HG03520 (cell line): ENCODE measurements around the gene DZIP1L.
"Not testable (repeated sequence)": the region's sequence is repeated elsewhere in the genome, so short reads cannot be mapped to it uniquely, and the experiment has no call there.

ENCODE experiments used
- ATAC-seq: cut with Tn5 transposase; IDR thresholded peaks from one replicate; pipeline ENCODE4 v1.9.1; 2021; ENCODE audit warnings: mild to moderate bottlenecking, moderate library complexity; ENCODE audit not compliant: unreplicated experiment

The DZIP1L gene

DNA sequence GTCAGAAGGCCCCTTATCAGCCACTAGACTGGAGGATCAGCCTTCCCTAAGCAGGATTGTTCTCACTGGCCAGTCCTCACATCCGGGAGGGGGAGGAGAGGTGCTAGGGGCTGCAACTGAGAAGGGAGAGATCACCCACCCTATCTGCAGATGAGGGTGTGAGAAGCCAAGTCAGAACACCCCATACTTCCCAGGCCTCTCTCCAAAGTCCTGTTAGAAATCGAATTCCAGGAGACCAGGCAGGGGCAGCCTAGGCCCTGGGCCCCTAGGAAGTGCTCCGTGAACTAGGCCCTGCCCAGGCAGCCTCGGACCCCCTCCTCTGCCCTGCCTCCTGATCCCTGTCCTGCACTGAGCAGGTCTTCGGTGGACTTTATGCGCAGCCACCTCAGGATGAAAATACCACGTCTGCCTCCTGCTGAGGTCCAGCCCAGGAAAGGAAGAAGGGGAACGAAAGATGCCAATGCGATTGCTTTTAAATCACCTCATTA is 933 bp downstream of the DZIP1L start:
- ATAC-seq, result no peak

DNA sequence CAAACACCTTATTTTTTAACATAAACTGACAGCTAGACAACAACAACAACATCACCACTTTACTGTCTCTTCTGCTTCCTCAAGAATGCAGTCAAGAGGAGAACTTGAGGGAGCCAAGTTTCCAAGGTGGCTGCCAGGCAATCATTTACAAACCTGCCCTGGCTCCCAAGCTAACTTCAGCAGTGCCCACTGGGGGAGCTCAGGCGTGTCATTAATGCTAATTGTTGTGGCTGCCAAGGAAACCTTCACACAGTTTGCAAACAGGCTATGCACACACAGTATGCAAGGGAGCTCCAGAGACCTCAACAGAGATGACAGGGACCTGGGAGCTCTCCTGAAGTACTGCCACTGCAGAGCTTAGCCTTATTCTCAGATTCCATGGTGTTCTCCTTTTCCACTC is 2.1 kb downstream of the DZIP1L start:
- ATAC-seq, result no peak

GRCh38 chr3:138112362-138112761 is 3.0 kb downstream of the DZIP1L start:
- no peak for ATAC-seq

DNA sequence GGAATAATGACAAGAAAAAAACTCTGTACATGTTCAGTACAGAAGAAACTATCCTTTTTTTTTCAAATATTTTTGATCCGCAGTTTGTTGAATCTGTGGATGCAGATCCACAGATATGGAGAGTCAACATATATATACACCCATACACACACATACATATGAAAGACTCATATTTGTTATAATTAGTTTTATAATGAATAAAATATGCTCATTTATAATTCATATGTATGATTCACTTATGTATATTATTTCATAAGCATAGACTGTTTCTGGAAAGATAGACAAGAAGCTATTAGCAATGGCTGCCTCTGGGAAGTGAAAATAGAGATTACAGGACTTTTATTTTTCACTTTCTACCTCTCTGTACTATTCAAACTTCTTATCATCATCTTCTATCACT is 9.8 kb downstream of the DZIP1L start:
- ATAC-seq, result no peak

GRCh38 chr3:138103466-138103865 is 11.9 kb downstream of the DZIP1L start:
- no peak for ATAC-seq

GRCh38 chr3:138101351-138101940 is 14.0 kb downstream of the DZIP1L start:
- not testable (repeated sequence) for ATAC-seq

GRCh38 chr3:138099417-138099816 is 16.0 kb downstream of the DZIP1L start:
- no peak for ATAC-seq

- no peak for ATAC-seq
These were observed 17.9 kb downstream of the DZIP1L start for GRCh38 chr3:138097192-138098172.

DNA sequence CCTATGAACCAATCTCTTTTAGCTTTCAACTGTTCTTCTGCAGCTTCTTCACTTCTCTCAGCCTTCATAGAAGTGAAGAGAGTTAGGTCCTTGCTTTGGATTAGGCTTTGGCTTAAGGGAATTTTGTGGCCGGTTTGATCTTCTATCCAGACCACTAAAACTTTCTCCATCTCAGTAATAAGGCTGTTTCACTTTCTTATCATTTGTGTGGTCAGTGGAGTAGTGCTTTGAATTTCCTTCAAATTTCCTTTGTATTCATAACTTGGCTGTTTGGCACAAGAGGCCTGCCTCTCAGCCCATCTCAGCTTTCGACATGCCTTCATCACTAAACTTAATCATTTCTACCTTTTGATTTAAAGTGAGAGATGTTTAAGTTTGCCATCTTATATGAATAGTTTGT is 21.7 kb downstream of the DZIP1L start:
- no peak for ATAC-seq

DNA sequence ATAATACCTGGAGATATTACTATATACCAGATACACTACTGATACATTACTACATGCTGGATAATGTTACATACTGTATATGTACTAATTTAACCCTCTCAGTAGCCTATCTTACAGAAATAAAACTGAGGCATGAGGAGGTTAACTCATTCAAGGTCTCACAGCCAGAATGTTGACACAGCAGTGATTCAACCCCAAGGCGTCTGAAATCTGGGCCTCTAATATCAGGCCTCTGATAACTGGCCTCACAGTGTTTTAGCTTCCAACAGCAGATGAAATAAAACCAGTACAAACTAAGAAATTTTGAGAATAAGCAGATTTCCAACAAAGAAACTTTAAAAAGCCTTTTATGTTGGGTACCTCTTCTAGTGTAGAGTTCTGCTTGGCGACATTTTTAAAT is 23.4 kb downstream of the DZIP1L start:
- ATAC-seq, result no peak

GRCh38 chr3:138089091-138089490 is 26.3 kb downstream of the DZIP1L start:
- ATAC-seq, result no peak

- ATAC-seq, result not testable (repeated sequence)
These were observed 29.7 kb downstream of the DZIP1L start for GRCh38 chr3:138085745-138086144.

DNA sequence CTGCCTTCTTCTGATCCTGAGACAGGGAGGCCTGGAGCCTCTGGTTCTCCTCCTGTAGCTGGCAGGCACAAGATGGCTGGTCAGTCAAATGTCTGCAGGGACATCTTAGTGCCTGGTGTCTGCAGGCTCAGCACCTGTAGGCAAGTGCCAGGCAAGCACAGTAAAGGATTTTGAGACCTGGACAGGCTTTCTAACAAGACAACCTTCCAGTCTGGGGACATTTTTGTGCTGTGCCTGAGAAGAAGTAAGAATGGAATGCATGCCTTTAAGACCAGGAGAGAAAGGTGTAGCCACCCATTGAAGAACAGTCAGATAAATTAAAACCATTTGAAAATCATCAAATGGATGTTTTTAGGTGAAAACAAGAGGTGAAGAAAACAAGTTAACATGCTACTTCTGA is 31.2 kb downstream of the DZIP1L start:
- no peak for ATAC-seq

GRCh38 chr3:138082992-138083386 is 32.4 kb downstream of the DZIP1L start:
- ATAC-seq, result no peak

DNA sequence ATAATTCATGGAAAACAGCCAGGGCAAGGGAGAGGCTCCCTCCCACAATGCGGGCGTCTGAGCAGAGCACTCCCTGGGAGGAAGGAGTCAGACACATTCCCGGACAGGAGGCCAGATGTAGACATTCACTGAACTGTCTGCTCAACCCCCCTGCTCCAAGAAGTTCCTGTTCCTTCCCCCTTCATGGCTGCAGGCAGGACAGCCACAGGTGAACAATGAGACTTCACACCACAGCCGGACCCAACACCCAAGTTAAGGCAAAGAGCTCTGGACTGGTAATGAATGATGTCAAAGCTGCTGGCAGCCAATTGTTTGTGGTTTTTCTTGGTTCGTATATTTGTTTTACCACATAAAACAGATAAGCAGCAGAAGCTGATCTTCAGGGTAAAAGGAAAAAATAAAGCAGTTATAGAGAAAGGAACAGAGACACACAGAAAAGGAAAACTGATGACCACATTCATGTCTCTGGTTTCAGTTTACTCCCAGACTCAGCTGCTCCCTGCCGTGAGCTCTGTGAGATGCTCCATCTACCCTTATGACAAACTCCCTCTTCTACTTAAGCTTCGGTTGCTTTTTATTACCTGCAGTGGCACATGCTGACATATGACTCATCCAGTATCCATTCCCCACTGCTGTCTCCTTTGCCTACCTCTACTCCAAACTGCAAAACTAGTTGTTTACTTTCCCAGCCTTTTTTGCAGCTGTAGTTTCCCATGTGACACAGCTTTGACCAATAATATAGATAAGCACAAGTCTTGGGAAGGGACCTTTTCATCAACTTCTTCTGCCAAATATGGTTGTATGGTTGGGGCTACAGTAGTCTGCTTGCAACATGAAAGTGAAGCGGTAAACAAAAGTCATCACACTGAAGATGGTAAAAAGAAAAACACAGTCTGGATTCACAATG is 33.1 kb downstream of the DZIP1L start:
- no peak for ATAC-seq

- ATAC-seq, result no peak
These were observed 33.9 kb downstream of the DZIP1L start for GRCh38 chr3:138081371-138082084.

DNA sequence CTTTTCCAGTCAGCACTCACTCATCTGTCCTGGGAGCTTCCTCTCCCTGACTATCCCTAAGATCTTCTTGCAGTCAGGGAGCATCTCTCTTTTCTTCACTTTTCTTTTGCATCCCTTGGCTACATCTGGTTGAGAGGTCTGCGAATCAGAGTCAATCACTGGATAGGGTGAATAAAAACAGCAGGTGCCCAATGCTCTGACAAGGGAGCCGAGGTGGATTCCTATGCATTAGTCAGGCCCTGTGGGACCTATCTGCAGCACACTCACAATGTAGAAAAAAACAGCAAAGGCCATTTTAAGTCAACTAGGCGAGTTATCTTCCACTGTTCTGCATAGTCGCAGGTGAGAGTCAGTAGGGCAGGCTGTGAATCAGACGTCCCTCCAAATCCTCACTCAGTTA is 35.5 kb downstream of the DZIP1L start:
- no peak for ATAC-seq

GRCh38 chr3:138078901-138079344 is 36.5 kb downstream of the DZIP1L start:
- no peak for ATAC-seq

GRCh38 chr3:138078096-138078495 is 37.3 kb downstream of the DZIP1L start:
- ATAC-seq, result no peak

GRCh38 chr3:138072796-138073195 is 42.6 kb downstream of the DZIP1L start:
- no peak for ATAC-seq
